OCI-LY7 (cell line): Measurements from ENCODE around the gene EPS8L1. TPM values are rescaled to one million over a fixed set of nuclear protein-coding genes. Genes with fewer than 3 reads are reported as not detected.
"Not testable (repeated sequence)": the region's sequence is repeated elsewhere in the genome, so short reads cannot be mapped to it uniquely, and the experiment has no call there.

Experiments
- BruUV-seq: library from RNA; stranded (reverse); fragments of 400-500 nt; replicated peaks from 2 replicates; lab custom pipeline; 2021; lab: Mats Ljungman, UMichigan
- CTCF ChIA-PET: fragments of 300-600 bp; sonication (Branson Sonifier 250); formaldehyde crosslinking; loops from one replicate; lab custom pipeline; 2022; ENCODE audit warnings: antibody characterized with exemption; ENCODE audit not compliant: unreplicated experiment; lab: Charles Lee
- POLR2A ChIA-PET: fragments of 300-600 bp; sonication (Branson Sonifier 250); formaldehyde crosslinking; loops from one replicate; lab custom pipeline; 2022; ENCODE audit warnings: antibody characterized with exemption; lab: Charles Lee
- DNase-seq: peaks from one replicate; pipeline ENCODE4 v3.0.0-alpha.2; 2015; ENCODE audit warnings: low spot score
- H2AFZ ChIP-seq: fragments of 200-600 bp; sonication (generic), shearing (Covaris generic); 2 replicates; pipeline ENCODE4 v1.6.1; 2014; ENCODE audit warnings: mild to moderate bottlenecking, antibody characterized with exemption, low read length, moderate library complexity
- H3K27ac ChIP-seq: fragments of 200-600 bp; sonication (generic); 2 replicates; pipeline ENCODE4 v1.5.1; 2014; ENCODE audit warnings: mixed run types, low read depth, mild to moderate bottlenecking, moderate library complexity, low read length, inconsistent platforms; ENCODE audit not compliant: poor library complexity, severe bottlenecking
- H3K36me3 ChIP-seq: fragments of 200-600 bp; sonication (generic); 2 replicates; pipeline ENCODE4 v1.6.1; 2014; ENCODE audit warnings: mild to moderate bottlenecking, antibody characterized with exemption, low read length, moderate library complexity, mixed read lengths; ENCODE audit not compliant: insufficient read depth
- H3K4me1 ChIP-seq: fragments of 200-600 bp; sonication (generic); 2 replicates; pipeline ENCODE4 v1.5.1; 2014; ENCODE audit warnings: mild to moderate bottlenecking, low read length; ENCODE audit not compliant: insufficient read depth, poor library complexity, severe bottlenecking
- H3K4me2 ChIP-seq: fragments of 200-600 bp; sonication (generic); 2 replicates; pipeline ENCODE4 v1.6.1; 2014; ENCODE audit warnings: mild to moderate bottlenecking, low read length
- H3K4me3 ChIP-seq: fragments of 200-600 bp; sonication (generic); 2 replicates; pipeline ENCODE4 v1.5.1; 2014; ENCODE audit warnings: mild to moderate bottlenecking, low read depth, low read length; ENCODE audit not compliant: poor library complexity, severe bottlenecking
- H3K79me2 ChIP-seq: fragments of 200-600 bp; sonication (generic); 2 replicates; pipeline ENCODE4 v1.6.1; 2016; ENCODE audit warnings: low read depth, mild to moderate bottlenecking, low read length, moderate library complexity, mixed read lengths; ENCODE audit not compliant: insufficient read depth
- H3K9me2 ChIP-seq: fragments of 200-600 bp; sonication (generic); 2 replicates; pipeline ENCODE4 v1.6.1; 2016; ENCODE audit warnings: mild to moderate bottlenecking, low read length, mixed read lengths; ENCODE audit not compliant: insufficient read depth
- H3K9me3 ChIP-seq: fragments of 200-600 bp; sonication (generic); 2 replicates; pipeline ENCODE4 v1.6.1; 2014; ENCODE audit warnings: mild to moderate bottlenecking, mixed run types, low read length, mixed read lengths
- H4K20me1 ChIP-seq: fragments of 200-600 bp; sonication (generic); 2 replicates; pipeline ENCODE4 v1.6.1; 2014; ENCODE audit warnings: mild to moderate bottlenecking, antibody characterized with exemption, low read length, moderate library complexity, mixed read lengths; ENCODE audit not compliant: insufficient read depth
- EZH2phosphoT487 ChIP-seq: fragments of 200-600 bp; sonication (generic); IDR thresholded peaks from 2 replicates; pipeline ENCODE4 v1.6.1; 2018; ENCODE audit warnings: low read depth, borderline replicate concordance, mild to moderate bottlenecking, mixed run types, antibody characterized with exemption, low read length, moderate library complexity, mixed read lengths
- intact Hi-C: fragments of 100-400 bp; cut with micrococcal nuclease; formaldehyde crosslinking; loops from one replicate; pipeline ENCODE4 v1.10.0; 2022; ENCODE audit not compliant: unreplicated experiment
- total RNA-seq, 2 experiments: library from RNA; depleted of rRNA in 1 of 2; stranded (reverse); fragments of >200 nt in 1 of 2; shearing (Covaris generic) in 1 of 2; gene quantifications; 2 replicates each; pipeline ENCODE4 v1.2.3, GENCODE V29; 2014 to 2022
- TF ChIP-seq, protein P1 (sequence below): fragments of 200-600 bp; sonication (generic); conservative IDR thresholded peaks from 2 replicates; pipeline ENCODE4 v1.5.1; 2014; ENCODE audit warnings: mild to moderate bottlenecking, antibody characterized with exemption, low read length, moderate library complexity, mixed read lengths

Gene EPS8L1
- total RNA-seq, 2 experiments from 2014 or later: 11.1 to 12.5 TPM

GRCh38 chr19:55034751-55035150 lies 40.9 kb upstream of the EPS8L1 start:
- Histone ChIP-seq H3K4me1 (no peaks in the 10 kb centered on the region), H2AFZ (no peak overlapping the region), H4K20me1 (no peaks in the 10 kb centered on the region), H3K36me3 (no peaks in the 10 kb centered on the region), H3K4me2 (no peak overlapping the region), H3K9me3 (no peaks in the 10 kb centered on the region), H3K4me3 (no peak overlapping the region), H3K27ac (no peak overlapping the region), H3K79me2 (no peaks in the 10 kb centered on the region), H3K9me2 (no peaks in the 10 kb centered on the region)
- TF ChIP-seq, protein P1, sequence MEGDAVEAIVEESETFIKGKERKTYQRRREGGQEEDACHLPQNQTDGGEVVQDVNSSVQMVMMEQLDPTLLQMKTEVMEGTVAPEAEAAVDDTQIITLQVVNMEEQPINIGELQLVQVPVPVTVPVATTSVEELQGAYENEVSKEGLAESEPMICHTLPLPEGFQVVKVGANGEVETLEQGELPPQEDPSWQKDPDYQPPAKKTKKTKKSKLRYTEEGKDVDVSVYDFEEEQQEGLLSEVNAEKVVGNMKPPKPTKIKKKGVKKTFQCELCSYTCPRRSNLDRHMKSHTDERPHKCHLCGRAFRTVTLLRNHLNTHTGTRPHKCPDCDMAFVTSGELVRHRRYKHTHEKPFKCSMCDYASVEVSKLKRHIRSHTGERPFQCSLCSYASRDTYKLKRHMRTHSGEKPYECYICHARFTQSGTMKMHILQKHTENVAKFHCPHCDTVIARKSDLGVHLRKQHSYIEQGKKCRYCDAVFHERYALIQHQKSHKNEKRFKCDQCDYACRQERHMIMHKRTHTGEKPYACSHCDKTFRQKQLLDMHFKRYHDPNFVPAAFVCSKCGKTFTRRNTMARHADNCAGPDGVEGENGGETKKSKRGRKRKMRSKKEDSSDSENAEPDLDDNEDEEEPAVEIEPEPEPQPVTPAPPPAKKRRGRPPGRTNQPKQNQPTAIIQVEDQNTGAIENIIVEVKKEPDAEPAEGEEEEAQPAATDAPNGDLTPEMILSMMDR: no peak
- no peak for TF ChIP-seq EZH2phosphoT487
- CTCF ChIA-PET: no interaction called here
- DNase-seq: no peak
- intact Hi-C loops: no loop called here
- POLR2A ChIA-PET: no interaction called here
- no TSS peak for BruUV-seq

DNA sequence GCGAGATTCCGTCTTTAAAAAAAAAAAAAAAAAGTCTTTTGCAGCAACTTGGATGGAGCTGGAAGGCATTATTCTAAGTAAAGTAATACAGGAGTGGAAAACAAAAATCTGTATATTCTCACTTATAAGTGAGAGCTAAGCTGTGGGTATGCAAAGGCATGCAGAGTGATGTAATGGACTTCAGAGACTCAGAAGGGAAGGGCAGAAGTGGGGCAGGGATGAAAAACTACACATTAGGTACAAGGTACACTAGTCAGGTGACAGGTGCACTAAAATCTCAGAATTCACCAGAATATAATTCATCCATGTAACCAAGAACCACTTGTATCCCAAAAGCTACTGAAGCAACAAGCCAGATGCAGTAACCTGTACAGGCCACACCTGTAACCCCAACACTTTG lies 39.6 kb upstream of the EPS8L1 start:
- no peaks in the 10 kb centered on the region for H3K9me2 ChIP-seq
- no peak overlapping the region for H3K27ac ChIP-seq
- no peaks in the 10 kb centered on the region for H4K20me1 ChIP-seq
- peaks cover under 1% of the 10 kb centered on the region for H3K36me3 ChIP-seq
- no peak overlapping the region for H3K4me2 ChIP-seq
- no peak for DNase-seq
- no peak overlapping the region for H3K4me3 ChIP-seq
- H3K4me1 ChIP-seq: no peaks in the 10 kb centered on the region
- no peak overlapping the region for H2AFZ ChIP-seq
- intact Hi-C loops: no loop called here
- ChIA-PET CTCF (no interaction called here), POLR2A (no interaction called here)
- TF ChIP-seq, protein P1: no peak
- TF ChIP-seq EZH2phosphoT487: no peak
- no TSS peak for BruUV-seq
- H3K79me2 ChIP-seq: no peaks in the 10 kb centered on the region
- H3K9me3 ChIP-seq: no peaks in the 10 kb centered on the region

DNA sequence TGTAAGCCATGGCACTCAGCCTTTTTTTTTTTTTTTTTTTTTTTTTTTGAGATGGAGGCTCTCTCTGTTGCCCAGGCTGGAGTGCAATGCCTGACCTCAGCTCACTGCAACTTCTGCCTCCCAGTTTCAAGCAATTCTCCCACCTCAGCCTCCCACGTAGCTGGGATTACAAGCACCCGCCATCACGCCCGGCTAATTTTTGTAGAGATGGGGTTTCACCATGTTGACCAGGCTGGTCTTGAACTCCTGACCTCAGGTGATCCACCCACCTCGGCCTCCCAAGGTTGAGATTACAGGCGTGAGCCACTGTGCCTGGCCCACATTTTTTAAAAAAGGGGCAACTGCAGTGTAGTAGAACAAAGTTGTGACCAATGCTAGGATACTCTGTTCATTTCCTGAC lies 38.1 kb upstream of the EPS8L1 start:
- H3K79me2 ChIP-seq, H3K9me3 ChIP-seq, H3K9me2 ChIP-seq, H3K4me1 ChIP-seq, DNase-seq, intact Hi-C loops, H2AFZ ChIP-seq, H3K4me3 ChIP-seq, H3K4me2 ChIP-seq, H3K27ac ChIP-seq, POLR2A ChIA-PET, CTCF ChIA-PET, H4K20me1 ChIP-seq, BruUV-seq: not testable (repeated sequence)
- H3K36me3 ChIP-seq: peaks cover 14% of the 10 kb centered on the region

- H3K4me1 ChIP-seq, POLR2A ChIA-PET, BruUV-seq, H3K27ac ChIP-seq, H3K4me2 ChIP-seq, H3K79me2 ChIP-seq, H3K9me3 ChIP-seq, H4K20me1 ChIP-seq, CTCF ChIA-PET, H3K9me2 ChIP-seq, H3K4me3 ChIP-seq, H2AFZ ChIP-seq, DNase-seq, intact Hi-C loops: not testable (repeated sequence)
- peaks cover 42% of the 10 kb centered on the region for H3K36me3 ChIP-seq
Measured at GRCh38 chr19:55040654-55041053, 35.0 kb upstream of the EPS8L1 start.
